ENCODE results near the gene RPS2. TPM values are rescaled to one million over a fixed set of nuclear protein-coding genes. Genes with fewer than 3 reads are reported as not detected.

RPS2 gene
- total and polyA plus RNA-seq, 2 donors, result 888 to 3,347 TPM

DNA sequence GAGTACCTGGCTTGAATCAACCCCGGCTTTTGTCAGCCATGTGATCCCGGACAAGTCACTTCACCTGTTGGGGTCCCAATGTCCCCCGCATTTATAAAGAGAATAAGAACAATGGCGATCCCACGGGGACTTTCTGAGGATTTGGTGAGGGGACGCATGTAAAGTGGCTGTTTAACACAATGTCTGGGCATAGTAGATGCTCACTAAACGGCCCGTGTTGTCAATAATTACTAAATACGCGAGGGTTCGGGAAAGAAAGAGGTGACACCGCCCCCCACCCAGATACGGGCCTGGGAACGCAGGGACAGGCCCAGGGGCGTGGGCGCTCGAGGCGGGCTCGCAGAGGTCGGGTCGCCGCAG is 26.9 kb upstream of the RPS2 start:
- Histone ChIP-seq H3K4me1 (ENCODE audit: insufficient read depth) (no peaks in the 10 kb centered on the region), H3K36me3 (ENCODE audit: insufficient read depth) (peaks cover 3% of the 10 kb centered on the region), H3K4me3 (ENCODE audit: low read depth, low read length) (no peak overlapping the region), H3K27ac (ENCODE audit: low read depth) (no peak overlapping the region)
- 15% methylated on average over 22 of the region's 22 CpGs for WGBS
- DNase-seq (ENCODE audit: extremely low spot score), result no peak

DNA sequence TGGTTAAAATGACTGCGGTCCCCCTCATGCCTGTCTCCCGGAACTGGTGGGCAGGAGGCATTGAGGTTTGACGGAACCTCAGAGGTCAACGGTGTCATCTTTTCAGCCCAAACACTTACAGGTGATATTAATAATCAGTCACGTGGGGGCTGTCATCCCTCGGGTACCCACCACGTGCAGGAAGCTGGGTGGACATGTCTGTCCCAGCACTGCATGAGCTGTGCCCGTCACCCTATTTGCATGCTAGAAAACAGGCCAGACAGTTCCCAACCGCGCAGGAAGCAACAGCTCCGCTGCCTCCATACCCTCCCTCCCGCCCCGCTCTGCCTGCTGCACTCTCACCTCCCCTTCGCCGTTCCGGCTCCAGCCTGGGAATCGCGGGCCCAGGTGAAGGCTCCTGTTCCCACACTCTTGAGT is 26.5 kb upstream of the RPS2 start:
- Histone ChIP-seq H3K4me3 (ENCODE audit: low read depth, low read length) (no peak overlapping the region), H3K36me3 (ENCODE audit: insufficient read depth) (peaks cover 3% of the 10 kb centered on the region)
- WGBS, result 14% methylated on average over 18 of the region's 18 CpGs

DNA sequence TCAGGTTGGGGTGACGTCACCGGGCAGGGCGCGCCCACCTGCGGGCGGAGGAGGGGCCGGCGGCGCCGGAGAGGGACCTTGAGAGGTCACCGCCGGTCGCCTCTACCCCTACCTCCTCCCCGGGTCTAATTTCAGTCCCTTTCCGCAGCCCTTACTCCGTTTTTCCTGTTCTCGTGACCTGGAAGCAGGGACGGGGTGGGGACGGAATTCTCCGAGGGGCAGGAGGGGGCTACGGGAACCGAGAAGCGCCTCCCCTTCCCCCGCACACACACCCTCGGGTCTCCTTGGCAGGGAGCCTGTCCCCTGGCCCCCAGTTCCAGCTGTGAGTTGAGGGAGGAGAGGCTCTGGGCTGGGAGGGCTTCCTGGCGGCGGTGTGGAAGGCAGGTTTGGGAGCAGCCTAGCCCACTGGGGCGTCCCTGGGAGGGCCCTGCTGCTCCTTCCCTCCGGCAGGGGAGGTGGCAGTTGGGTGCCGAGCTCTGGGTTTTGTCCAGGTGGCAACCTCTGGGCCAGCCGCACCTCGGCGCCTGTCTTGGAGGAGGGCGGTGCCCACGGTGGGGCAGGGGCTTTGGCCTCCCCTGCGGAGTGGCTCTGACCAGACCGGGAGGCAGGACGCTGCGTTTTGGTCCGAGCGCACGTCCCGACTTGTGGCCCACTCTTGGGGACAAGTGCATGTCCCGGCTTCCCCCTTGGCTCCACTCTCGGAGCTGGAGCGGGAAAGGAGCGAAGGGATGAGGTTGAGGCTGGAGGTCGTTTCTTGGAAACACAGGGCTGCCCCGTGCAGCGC is 25.9 kb upstream of the RPS2 start:
- Histone ChIP-seq H3K27ac (ENCODE audit: low read depth) (no peak overlapping the region), H3K36me3 (ENCODE audit: insufficient read depth) (peaks cover 5% of the 10 kb centered on the region), H3K4me3 (ENCODE audit: low read depth, low read length) (peak overlapping the region; percentile 20), H3K4me1 (ENCODE audit: insufficient read depth) (no peaks in the 10 kb centered on the region)
- WGBS, result 3% methylated on average over 50 of the region's 50 CpGs
- no peak for DNase-seq (ENCODE audit: extremely low spot score)

More for the DNA sequence above, 26.5 kb upstream of the RPS2 start:
- H3K4me1 ChIP-seq (ENCODE audit: insufficient read depth), result no peaks in the 10 kb centered on the region
- no peak overlapping the region for H3K27ac ChIP-seq (ENCODE audit: low read depth)
- DNase-seq (ENCODE audit: extremely low spot score), result no peak

DNA sequence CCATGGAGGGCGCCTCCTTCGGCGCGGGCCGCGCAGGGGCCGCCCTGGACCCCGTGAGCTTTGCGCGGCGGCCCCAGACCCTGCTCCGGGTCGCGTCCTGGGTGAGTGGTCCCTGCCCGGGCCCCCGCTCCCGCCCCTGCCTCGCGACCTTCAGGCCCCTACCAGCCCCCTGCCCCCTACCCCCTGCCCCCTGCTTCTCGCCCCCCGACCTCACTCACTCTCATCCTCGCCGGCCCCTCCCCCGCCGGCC is 25.4 kb upstream of the RPS2 start:
- Histone ChIP-seq H3K27ac (ENCODE audit: low read depth) (no peak overlapping the region), H3K36me3 (ENCODE audit: insufficient read depth) (peaks cover 5% of the 10 kb centered on the region), H3K4me3 (ENCODE audit: low read depth, low read length) (peak overlapping the region; percentile 20), H3K4me1 (ENCODE audit: insufficient read depth) (no peaks in the 10 kb centered on the region)
- under 1% methylated on average over 25 of the region's 25 CpGs for WGBS
- no peak for DNase-seq (ENCODE audit: extremely low spot score)

DNA sequence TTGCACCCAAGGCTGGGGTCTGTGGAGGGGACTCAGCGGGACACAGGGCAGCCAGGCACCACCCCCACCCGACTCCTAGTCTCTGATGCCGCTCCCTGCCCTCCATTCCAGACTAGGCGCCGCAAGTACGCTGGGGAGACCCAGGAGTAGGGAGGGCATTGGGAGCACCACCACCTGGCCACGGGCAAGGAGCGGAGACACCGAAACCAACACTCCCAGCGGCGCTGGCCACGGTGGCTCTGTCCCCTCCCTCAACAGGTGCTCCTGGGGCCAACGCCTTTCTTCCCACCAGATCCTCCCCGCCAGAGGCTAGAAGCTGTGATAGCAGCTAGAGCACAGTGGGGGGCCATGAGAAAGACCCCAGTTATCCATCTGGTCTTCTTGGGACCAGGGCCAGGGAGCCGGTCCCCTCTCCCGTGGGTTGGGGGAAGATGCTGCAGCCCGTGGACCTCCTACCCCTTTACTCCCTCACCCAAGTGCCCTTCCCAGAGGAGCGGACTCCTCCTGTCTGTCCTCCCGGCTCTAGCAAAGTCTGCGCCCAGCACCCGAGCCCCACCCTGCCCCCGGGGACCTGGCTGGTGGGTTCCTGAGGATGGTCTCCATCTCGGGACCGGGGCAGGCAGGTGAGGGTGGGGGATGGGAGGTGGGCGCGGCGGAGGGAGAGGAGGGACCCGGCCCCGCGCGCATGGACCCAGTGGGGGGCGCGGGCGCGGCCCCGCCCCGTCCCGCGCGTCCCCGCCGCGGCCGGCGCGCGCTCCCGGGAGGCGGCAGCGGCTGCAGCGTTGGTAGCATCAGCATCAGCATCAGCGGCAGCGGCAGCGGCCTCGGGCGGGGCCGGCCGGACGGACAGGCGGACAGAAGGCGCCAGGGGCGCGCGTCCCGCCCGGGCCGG is 24.8 kb upstream of the RPS2 start, which contains the start of gene SYNGR3:
TSS of gene SYNGR3 (plus strand) at position 762 of the 892 bp plus-strand sequence. CDS start 133 bp downstream, outside the sequence.
- Histone ChIP-seq H3K4me1 (ENCODE audit: insufficient read depth) (no peaks in the 10 kb centered on the region), H3K4me3 (ENCODE audit: low read depth, low read length) (peak within 1 kb of the TSS; percentile 20), H3K27ac (ENCODE audit: low read depth) (no peak within 1 kb of the TSS), H3K36me3 (ENCODE audit: insufficient read depth) (peaks cover 5% of the 10 kb centered on the region)
- DNase-seq (ENCODE audit: extremely low spot score), result no peak
- WGBS, result 5% methylated on average over 65 of the region's 67 CpGs

DNA sequence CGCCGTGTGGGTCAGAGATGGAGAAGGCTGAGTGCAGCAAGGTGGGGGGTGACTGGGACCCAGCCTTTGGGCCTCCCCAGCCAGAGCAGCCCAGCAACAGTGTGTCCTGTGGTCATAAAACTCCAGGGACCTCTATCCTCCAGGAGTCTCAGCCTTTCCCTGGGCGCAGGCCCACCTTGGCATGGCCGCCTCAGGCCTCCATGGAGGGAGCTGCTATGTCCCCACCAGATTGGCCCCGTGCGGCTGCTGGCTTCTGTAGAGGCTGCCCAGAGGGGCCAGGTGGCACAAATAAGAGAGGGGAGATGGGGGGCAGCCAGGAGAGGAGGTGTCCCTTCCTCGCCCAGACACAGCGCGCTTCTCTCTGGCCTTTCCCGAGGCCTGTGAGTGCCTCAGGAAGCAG is 22.6 kb upstream of the RPS2 start:
- H3K4me1 ChIP-seq (ENCODE audit: insufficient read depth), result no peaks in the 10 kb centered on the region
- peaks cover 5% of the 10 kb centered on the region for H3K36me3 ChIP-seq (ENCODE audit: insufficient read depth)
- no peak overlapping the region for H3K4me3 ChIP-seq (ENCODE audit: low read depth, low read length)
- H3K27ac ChIP-seq (ENCODE audit: low read depth), result no peak overlapping the region
- no peak for DNase-seq (ENCODE audit: extremely low spot score)
- 91% methylated on average over 10 of the region's 10 CpGs for WGBS

DNA sequence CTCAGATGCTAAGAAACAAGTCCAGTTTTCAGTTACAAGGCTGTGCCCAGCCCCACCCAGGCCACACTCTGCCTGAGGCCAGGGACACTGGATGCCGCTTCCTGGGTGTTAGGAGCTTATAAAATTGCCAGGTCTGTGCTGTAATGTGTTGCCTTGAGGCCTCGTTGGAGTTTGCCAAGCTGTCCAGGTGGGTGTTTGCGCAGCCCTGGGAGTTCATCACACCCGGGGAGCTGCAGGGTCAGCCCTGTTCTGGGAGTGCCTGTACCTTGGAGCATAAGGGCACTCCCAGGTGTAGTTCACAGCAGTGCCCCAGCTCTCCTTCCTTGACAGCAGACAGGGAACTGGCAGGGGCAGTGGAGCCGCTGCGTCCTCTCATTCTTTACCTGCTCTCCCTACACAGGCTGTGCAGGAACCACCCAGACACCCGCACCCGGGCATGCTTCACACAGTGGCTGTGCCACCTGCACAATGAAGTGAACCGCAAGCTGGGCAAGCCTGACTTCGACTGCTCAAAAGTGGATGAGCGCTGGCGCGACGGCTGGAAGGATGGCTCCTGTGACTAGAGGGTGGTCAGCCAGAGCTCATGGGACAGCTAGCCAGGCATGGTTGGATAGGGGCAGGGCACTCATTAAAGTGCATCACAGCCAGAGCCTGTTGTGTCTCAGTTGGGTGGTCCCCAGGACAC is 21.0 kb upstream of the RPS2 start:
- Histone ChIP-seq H3K4me3 (ENCODE audit: low read depth, low read length) (no peak overlapping the region), H3K27ac (ENCODE audit: low read depth) (no peak overlapping the region), H3K4me1 (ENCODE audit: insufficient read depth) (no peaks in the 10 kb centered on the region), H3K36me3 (ENCODE audit: insufficient read depth) (peaks cover 5% of the 10 kb centered on the region)
- 94% methylated on average over 14 of the region's 14 CpGs for WGBS
- DNase-seq (ENCODE audit: extremely low spot score), result no peak

DNA sequence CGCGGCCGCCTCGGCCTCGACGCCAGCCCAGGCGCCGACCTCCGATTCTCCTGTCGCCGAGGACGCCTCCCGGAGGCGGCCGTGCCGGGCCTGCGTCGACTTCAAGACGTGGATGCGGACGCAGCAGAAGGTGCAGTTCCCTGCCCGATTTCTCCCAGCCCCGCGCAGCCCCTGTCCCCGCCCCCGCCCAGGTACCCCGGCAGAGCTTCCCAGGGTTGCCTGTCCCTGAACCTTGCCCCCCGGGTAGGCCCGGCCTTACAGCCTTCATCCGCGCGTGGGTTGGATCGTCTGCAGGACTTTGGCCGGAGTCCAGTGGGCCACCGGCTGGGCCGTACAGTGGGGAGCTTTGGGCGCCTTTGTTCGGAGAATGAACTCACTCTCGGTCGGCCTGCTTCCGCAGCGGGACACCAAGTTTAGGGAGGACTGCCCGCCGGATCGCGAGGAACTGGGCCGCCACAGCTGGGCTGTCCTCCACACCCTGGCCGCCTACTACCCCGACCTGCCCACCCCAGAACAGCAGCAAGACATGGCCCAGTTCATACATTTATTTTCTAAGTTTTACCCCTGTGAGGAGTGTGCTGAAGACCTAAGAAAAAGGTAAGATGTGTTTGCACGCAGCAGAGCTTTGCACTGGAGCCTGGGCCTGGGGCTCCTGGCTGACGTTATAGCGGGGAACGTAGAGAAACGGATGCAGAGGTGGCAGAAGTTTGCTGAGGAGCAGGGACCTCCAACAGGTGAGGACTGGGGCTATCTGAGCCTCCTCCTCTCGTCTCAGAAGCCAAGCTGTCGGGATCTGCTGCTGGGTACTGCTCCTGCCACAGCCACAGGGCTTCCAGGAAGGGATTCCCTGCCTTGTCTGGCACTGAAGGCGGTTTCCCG is 20.0 kb upstream of the RPS2 start:
- WGBS, result 10% methylated on average over 58 of the region's 58 CpGs
- H3K36me3 ChIP-seq (ENCODE audit: insufficient read depth), result peaks cover 5% of the 10 kb centered on the region
- H3K27ac ChIP-seq (ENCODE audit: low read depth), result no peak overlapping the region
- no peaks in the 10 kb centered on the region for H3K4me1 ChIP-seq (ENCODE audit: insufficient read depth)
- DNase-seq (ENCODE audit: extremely low spot score), result no peak
- H3K4me3 ChIP-seq (ENCODE audit: low read depth, low read length), result peak overlapping the region; percentile 76

DNA sequence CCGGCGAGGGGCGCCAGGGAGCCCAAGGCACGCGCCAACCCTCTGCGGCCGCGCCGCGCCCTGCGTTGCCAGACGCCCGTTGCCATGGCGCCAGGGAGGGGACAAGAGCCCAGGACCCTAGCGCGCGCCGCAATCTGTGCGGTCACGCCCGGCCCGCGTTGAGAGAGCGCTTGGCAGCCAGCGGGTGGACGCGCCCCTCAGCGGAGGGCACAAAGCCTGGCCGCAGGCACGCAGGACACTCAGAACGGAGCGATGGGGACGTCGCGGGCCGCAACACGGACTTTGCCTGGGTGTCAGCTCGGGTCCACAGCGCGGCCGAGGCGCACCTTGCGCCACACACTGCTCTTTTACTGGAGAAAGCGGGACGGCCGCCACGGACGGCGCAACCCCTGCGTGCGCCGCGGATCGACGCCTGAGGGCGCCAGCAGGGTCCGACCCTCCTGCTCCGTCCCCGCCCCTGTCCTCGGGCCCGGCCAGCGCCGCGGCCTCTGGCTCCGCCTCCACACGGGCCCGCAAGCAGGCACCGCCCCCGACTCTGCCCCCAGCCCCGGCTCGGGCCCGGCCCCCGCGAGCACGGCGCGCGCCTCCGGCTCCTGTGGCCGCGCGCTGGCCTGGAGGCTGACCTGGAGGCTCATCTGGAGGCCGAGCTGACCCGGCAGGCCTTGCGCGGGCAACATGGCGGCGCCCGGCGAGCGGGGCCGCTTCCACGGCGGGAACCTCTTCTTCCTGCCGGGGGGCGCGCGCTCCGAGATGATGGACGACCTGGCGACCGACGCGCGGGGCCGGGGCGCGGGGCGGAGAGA is 19.1 kb upstream of the RPS2 start, which contains the start of gene GFER:
TSS of gene GFER (plus strand) at position 650 of the 803 bp plus-strand sequence. CDS start at position 676, 26 bp downstream.
- H3K36me3 ChIP-seq (ENCODE audit: insufficient read depth), result peaks cover 5% of the 10 kb centered on the region
- WGBS, result under 1% methylated on average over 109 of the region's 109 CpGs
- no peaks in the 10 kb centered on the region for H3K4me1 ChIP-seq (ENCODE audit: insufficient read depth)
- peak within 1 kb of the TSS; percentile 76 for H3K4me3 ChIP-seq (ENCODE audit: low read depth, low read length)
- H3K27ac ChIP-seq (ENCODE audit: low read depth), result peak within 1 kb of the TSS; percentile 59
- DNase-seq (ENCODE audit: extremely low spot score), result no peak

DNA sequence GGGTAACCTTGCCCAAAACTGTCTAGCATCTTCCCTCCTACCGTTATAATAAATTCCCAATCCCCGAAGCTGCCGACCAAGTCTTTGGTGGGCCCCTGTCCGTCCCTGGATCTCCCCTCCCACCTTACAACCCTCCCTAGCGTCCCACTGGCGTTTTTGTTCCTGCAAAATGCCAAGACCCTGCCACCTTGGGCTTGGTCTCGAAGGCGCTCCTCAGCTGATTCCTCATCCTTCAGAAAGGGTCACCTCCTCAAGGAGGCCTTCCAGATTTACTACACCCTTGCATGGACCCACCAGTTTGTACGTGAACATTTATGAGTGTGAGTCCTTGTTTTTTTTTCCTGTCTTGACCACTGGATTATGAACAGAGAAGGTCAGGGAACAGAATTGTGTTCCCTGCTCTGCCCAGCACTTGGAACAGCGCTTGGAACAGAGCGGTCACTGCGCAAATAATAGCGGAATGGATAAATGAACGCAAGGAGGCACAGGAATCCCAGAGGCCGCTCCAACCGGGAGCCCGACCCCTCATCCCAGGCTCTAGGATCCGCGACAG is 18.4 kb upstream of the RPS2 start:
- peak overlapping the region; percentile 59 for H3K27ac ChIP-seq (ENCODE audit: low read depth)
- peaks cover 5% of the 10 kb centered on the region for H3K36me3 ChIP-seq (ENCODE audit: insufficient read depth)
- no peak for DNase-seq (ENCODE audit: extremely low spot score)
- H3K4me3 ChIP-seq (ENCODE audit: low read depth, low read length), result peak overlapping the region; percentile 76
- WGBS, result 21% methylated on average over 19 of the region's 19 CpGs
- H3K4me1 ChIP-seq (ENCODE audit: insufficient read depth), result no peaks in the 10 kb centered on the region

DNA sequence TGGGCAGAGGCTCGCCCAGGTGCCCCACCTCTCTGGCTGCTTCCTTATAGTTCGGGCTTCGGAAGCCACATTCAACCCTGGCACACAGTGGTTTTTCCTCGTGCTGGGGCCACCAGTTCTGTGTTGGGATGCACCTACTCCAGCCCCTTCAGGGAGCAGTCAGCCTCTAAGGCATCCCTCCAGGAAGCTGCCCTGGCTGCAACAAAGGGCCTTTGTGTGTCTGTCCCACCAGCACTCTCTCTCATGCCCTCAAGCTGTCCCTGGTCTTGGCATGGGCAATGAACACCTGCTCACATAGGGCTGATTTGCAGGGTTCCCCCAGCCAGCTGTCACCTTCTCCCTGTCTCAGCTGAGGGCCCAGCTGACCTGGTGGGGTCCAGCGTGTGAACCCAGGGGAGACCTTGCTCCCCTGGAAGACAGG is 17.4 kb upstream of the RPS2 start:
- H3K36me3 ChIP-seq (ENCODE audit: insufficient read depth), result peaks cover 6% of the 10 kb centered on the region
- no peak overlapping the region for H3K4me3 ChIP-seq (ENCODE audit: low read depth, low read length)
- no peaks in the 10 kb centered on the region for H3K4me1 ChIP-seq (ENCODE audit: insufficient read depth)
- H3K27ac ChIP-seq (ENCODE audit: low read depth), result no peak overlapping the region
- WGBS, result 59% methylated on average over 5 of the region's 5 CpGs
- no peak for DNase-seq (ENCODE audit: extremely low spot score)

DNA sequence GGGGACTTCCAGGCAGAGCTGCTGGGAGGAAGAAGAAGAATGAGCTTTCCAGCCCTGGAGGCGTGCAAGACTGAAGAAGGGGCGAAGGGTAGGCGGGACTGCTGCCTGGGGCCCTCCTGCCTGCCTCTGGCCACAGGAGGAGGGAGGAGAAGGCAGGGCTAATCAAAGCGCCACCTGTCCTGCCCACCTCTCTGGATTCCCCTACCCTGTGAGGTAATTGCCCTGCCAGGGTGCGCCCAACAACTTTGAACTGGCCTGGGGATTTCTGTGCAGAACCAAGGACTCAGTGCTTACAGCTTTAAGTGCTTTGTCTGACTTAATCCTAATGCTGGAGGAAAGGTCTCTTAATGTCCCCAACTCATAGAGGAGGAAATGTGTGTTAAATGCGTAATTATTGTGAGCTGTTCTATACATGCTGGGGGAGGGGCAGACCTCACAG is 16.8 kb upstream of the RPS2 start, which contains the start of gene NOXO1:
TSS of gene NOXO1 (minus strand) at position 72 of the 439 bp plus-strand sequence. CDS start 290 bp downstream, outside the sequence.
- 28% methylated on average over 6 of the region's 6 CpGs for WGBS
- no peak for DNase-seq (ENCODE audit: extremely low spot score)
- H3K4me1 ChIP-seq (ENCODE audit: insufficient read depth), result no peaks in the 10 kb centered on the region
- H3K27ac ChIP-seq (ENCODE audit: low read depth), result no peak within 1 kb of the TSS
- H3K4me3 ChIP-seq (ENCODE audit: low read depth, low read length), result no peak within 1 kb of the TSS
- peaks cover 5% of the 10 kb centered on the region for H3K36me3 ChIP-seq (ENCODE audit: insufficient read depth)

Data from urinary bladder (tissue), 4 donors.